GM20431 (cell line): ENCODE measurements around the gene GATA1.

Source experiments
- in situ Hi-C: fragments of 300-500 bp; cut with MseI, MboI; formaldehyde crosslinking; loops from one replicate; pipeline ENCODE4 v1.15.0; 2020; ENCODE audit warnings: low sequenced_read_pairs; ENCODE audit not compliant: unreplicated experiment

The GATA1 gene

DNA sequence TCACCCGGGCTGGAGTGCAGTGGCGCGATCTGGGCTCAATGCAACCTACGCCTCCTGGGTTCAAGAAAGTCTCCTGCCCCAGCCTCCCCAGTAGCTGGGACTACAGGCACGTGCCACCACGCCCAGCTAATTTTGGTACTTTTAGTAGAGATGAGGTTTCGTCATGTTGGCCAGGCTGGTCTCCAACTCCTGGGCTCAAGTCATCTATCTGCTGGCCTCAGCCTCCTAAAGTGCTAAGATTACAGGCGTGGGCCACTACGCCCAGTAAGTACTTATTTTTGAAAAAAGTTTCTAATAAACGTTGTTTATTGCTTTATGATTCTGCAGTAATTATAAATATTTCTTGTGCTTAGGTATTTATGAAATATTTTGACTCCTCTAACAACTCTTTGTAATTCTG, 53.3 kb downstream of the GATA1 start:
- in situ Hi-C loops = no loop called here
